GM12878 (cell line): ENCODE data around the gene OGFOD2. TPM values are rescaled to one million over a fixed set of nuclear protein-coding genes. Genes with fewer than 3 reads are reported as not detected.

Experiments used
- ATAC-seq: fragments of 200-7000 bp; cut with Tn5 transposase; 3 replicates; pipeline ENCODE4 v1.9.1; 2020; ENCODE audit warnings: mild to moderate bottlenecking, moderate library complexity
- BruUV-seq: library from RNA; stranded (reverse); fragments of 400-500 nt; replicated peaks from 2 replicates; lab custom pipeline; 2021; lab: Mats Ljungman, UMichigan
- CTCF ChIA-PET: fragments of 300-600 bp; sonication (Branson Sonifier 250); formaldehyde crosslinking; extraction: SDS; loops from one replicate; lab custom pipeline; 2021; ENCODE audit warnings: inconsistent platforms; lab: Yijun Ruan, JAX
- POLR2A ChIA-PET: fragments of 350-600 bp; formaldehyde crosslinking; extraction: SDS; loops from one replicate; lab custom pipeline; 2021; ENCODE audit warnings: inconsistent platforms; lab: Charles Lee
- RAD21 ChIA-PET: fragments of 300-600 bp; sonication (Branson Sonifier 250); formaldehyde crosslinking; loops from one replicate; lab custom pipeline; 2023; ENCODE audit warnings: antibody characterized with exemption; ENCODE audit not compliant: unreplicated experiment; lab: Charles Lee
- SMC1A ChIA-PET: fragments of 300-600 bp; sonication (Branson Sonifier 250); formaldehyde crosslinking; loops from one replicate; lab custom pipeline; 2023; ENCODE audit not compliant: unreplicated experiment, uncharacterized antibody; lab: Charles Lee
- DNase-seq: peaks from one replicate; pipeline ENCODE4 v3.0.0-alpha.2; 2011; ENCODE audit warnings: low read depth, low spot score
- FAIRE-seq: peaks from 3 replicates; lab custom pipeline; 2011; peaks lifted over from hg19 to GRCh38; lab: Jason Lieb, UNC
- H2AFZ ChIP-seq: 2 replicates; pipeline ENCODE4 v1.6.0; 2011; ENCODE audit warnings: low read depth, low read length, control low read depth; ENCODE audit not compliant: control insufficient read depth
- H3K27ac ChIP-seq: 2 replicates; pipeline ENCODE4 v1.5.1; 2011; ENCODE audit warnings: control low read depth; ENCODE audit not compliant: control insufficient read depth, insufficient read depth
- H3K27me3 ChIP-seq, 2 experiments: replicated peaks in 1 of 2; 2 replicates each; pipeline versions ENCODE4 v1.6.0 to v1.6.1; 2011; ENCODE audit warnings: low read length in 1 of 2; ENCODE audit not compliant: control insufficient read depth in 2 of 2, insufficient read depth in 2 of 2
- H3K36me3 ChIP-seq, 2 experiments: 2 replicates each; pipeline ENCODE4 v1.5.1; 2011; ENCODE audit warnings: low read length in 1 of 2; ENCODE audit not compliant: control insufficient read depth in 2 of 2, insufficient read depth in 2 of 2
- H3K4me1 ChIP-seq: 2 replicates; pipeline ENCODE4 v1.6.1; 2011; ENCODE audit warnings: mild to moderate bottlenecking, low read length, moderate library complexity, mixed read lengths; ENCODE audit not compliant: control insufficient read depth, insufficient read depth
- H3K4me2 ChIP-seq: 2 replicates; pipeline ENCODE4 v1.6.0; 2011; ENCODE audit warnings: control low read depth; ENCODE audit not compliant: control insufficient read depth, insufficient read depth
- H3K4me3 ChIP-seq: fragments of 200-600 bp; sonication (generic); 2 replicates; pipeline ENCODE4 v1.5.1; 2016
- H3K79me2 ChIP-seq: 2 replicates; pipeline ENCODE4 v1.6.0; 2011; ENCODE audit warnings: low read length; ENCODE audit not compliant: control insufficient read depth, insufficient read depth
- H3K9ac ChIP-seq: 2 replicates; pipeline ENCODE4 v1.8.0; 2011; ENCODE audit warnings: low read length, control low read depth, mixed read lengths; ENCODE audit not compliant: control insufficient read depth, insufficient read depth
- H3K9me3 ChIP-seq: replicated peaks from 3 replicates; pipeline ENCODE4 v1.5.1; 2011; ENCODE audit warnings: mild to moderate bottlenecking, low read length; ENCODE audit not compliant: control insufficient read depth, insufficient read depth
- H4K20me1 ChIP-seq: 2 replicates; pipeline ENCODE4 v1.6.0; 2011; ENCODE audit not compliant: control insufficient read depth, insufficient read depth
- ASH2L ChIP-seq: fragments of 300-600, 200-600 bp; sonication (generic); IDR thresholded peaks from 2 replicates; pipeline ENCODE4 v1.6.1; 2017; ENCODE audit warnings: low read depth, mild to moderate bottlenecking, borderline replicate concordance
- BCL11A ChIP-seq: IDR thresholded peaks from 2 replicates; pipeline ENCODE4 v1.6.1; 2011; ENCODE audit warnings: low read depth, low read length
- BMI1 ChIP-seq: fragments of 450-650 bp; IDR thresholded peaks from 2 replicates; pipeline ENCODE4 v1.6.1; 2016; ENCODE audit warnings: mild to moderate bottlenecking, moderate library complexity, borderline replicate concordance
- CREB1 ChIP-seq: IDR thresholded peaks from 2 replicates; pipeline ENCODE4 v1.6.1; 2012; ENCODE audit warnings: low read depth, mild to moderate bottlenecking, inconsistent platforms
- CUX1 ChIP-seq: IDR thresholded peaks from 2 replicates; pipeline ENCODE4 v1.6.1; 2012; ENCODE audit warnings: improper control_type of control experiment, low read depth, low read length; ENCODE audit not compliant: insufficient replicate concordance
- EZH2 ChIP-seq: IDR thresholded peaks from 2 replicates; pipeline ENCODE4 v1.6.1; 2012; ENCODE audit warnings: low read depth, mild to moderate bottlenecking, control low read depth, inconsistent platforms, low read length, borderline replicate concordance; ENCODE audit not compliant: control insufficient read depth
- HDAC2 ChIP-seq: fragments of 200-600 bp; sonication (generic); IDR thresholded peaks from 2 replicates; pipeline ENCODE4 v1.6.1; 2017
- IRF4 ChIP-seq: IDR thresholded peaks from 2 replicates; pipeline ENCODE4 v1.6.1; 2011; ENCODE audit warnings: low read depth, low read length
- MEF2B ChIP-seq: fragments of 450-650 bp; IDR thresholded peaks from 2 replicates; pipeline ENCODE4 v1.6.1; 2018; ENCODE audit warnings: mild to moderate bottlenecking, moderate library complexity; ENCODE audit not compliant: partially characterized antibody, poor library complexity, severe bottlenecking
- MXI1 ChIP-seq: fragments of 150-350 bp; IDR thresholded peaks from 2 replicates; pipeline ENCODE4 v1.6.1; 2011; ENCODE audit warnings: low read depth, mild to moderate bottlenecking, inconsistent platforms, low read length, improper control_type of control experiment
- NR2F1 ChIP-seq: fragments of 450-650 bp; conservative IDR thresholded peaks from 2 replicates; pipeline ENCODE4 v1.6.1; 2017; ENCODE audit warnings: mild to moderate bottlenecking
- POLR2A ChIP-seq: IDR thresholded peaks from 2 replicates; pipeline ENCODE4 v1.6.1; 2011; ENCODE audit warnings: low read depth, mild to moderate bottlenecking, low read length
- RUNX3 ChIP-seq: IDR thresholded peaks from 2 replicates; pipeline ENCODE4 v1.6.1; 2012; ENCODE audit warnings: low read length, inconsistent platforms
- ZNF24 ChIP-seq: fragments of 450-650 bp; IDR thresholded peaks from 2 replicates; pipeline ENCODE4 v1.6.1; 2017; ENCODE audit warnings: antibody characterized with exemption, mild to moderate bottlenecking
- ZNF384 ChIP-seq: IDR thresholded peaks from 2 replicates; pipeline ENCODE4 v1.6.1; 2012; ENCODE audit warnings: low read depth, mild to moderate bottlenecking, low read length, improper control_type of control experiment, borderline replicate concordance
- WGBS: methylation state at CpG from one replicate; pipeline ENCODE4 v1.1.6; 2016; ENCODE audit warnings: low lambda C conversion rate; ENCODE audit not compliant: insufficient replicate concordance, insufficient coverage; ENCODE audit errors: missing lambda C conversion rate; 5-methylcytosine and 5-hydroxymethylcytosine counted together
- in situ Hi-C: fragments of 300-500 bp; cut with MboI; formaldehyde crosslinking; loops from 9 replicates; pipeline ENCODE4 v1.14.3; 2018; ENCODE audit warnings: mixed read lengths
- intact Hi-C: fragments of 100-400 bp; cut with micrococcal nuclease; formaldehyde crosslinking; loops from one replicate; pipeline ENCODE4 v1.14.2; 2022; ENCODE audit not compliant: unreplicated experiment
- polyA plus RNA-seq, 11 experiments: library from polyadenylated mRNA; depleted of rRNA in 4 of 11; unstranded in 6 of 11; stranded (reverse) in 5 of 11; fragments of >200 nt; fragmentation: Nextera tagmentation in 4 of 11; fragmentation: Illumina TruSeq in 1 of 11; extraction: Ambion mirVana in 4 of 11; extraction: Trizol in 1 of 11; gene quantifications; 1 replicate in 1 of 11; 2 replicates in 10 of 11; pipeline versions ENCODE4 v1.2.1 to v1.2.3, GENCODE V29; 2011 to 2016; ENCODE audit warnings: inconsistent platforms in 2 of 11, missing spikeins in 2 of 11, low read depth in 1 of 11
- total RNA-seq, 4 experiments: library from RNA; depleted of rRNA in 3 of 4; stranded (reverse); fragments of >200 nt in 3 of 4; fragmentation: Illumina TruSeq in 1 of 4; extraction: Trizol in 1 of 4; gene quantifications; 2 replicates each; pipeline versions ENCODE4 v1.2.1 to v1.2.3, GENCODE V29; 2013 to 2021
- TF ChIP-seq, protein P1 (sequence below): IDR thresholded peaks from 2 replicates; pipeline ENCODE4 v1.6.1; 2011; ENCODE audit warnings: borderline replicate concordance, low read depth, mild to moderate bottlenecking, moderate library complexity, mixed read lengths, low read length; ENCODE audit not compliant: insufficient read depth; ENCODE audit errors: extremely low read length
- TF ChIP-seq, protein P2 (sequence below): IDR thresholded peaks from 2 replicates; pipeline ENCODE4 v1.6.1; 2012; ENCODE audit warnings: low read depth, low read length, improper control_type of control experiment

OGFOD2 gene
- total and polyA plus RNA-seq, 10 of the 15 experiments (the other 5 are each of a cell fraction or from before 2014, with no cell fraction given), result 0.93 to 29.2 (median 16.3) TPM

GRCh38 chr12:122964439-122965257, 10.4 kb upstream of the OGFOD2 start:
- Histone ChIP-seq H3K4me2 (no peak overlapping the region), H3K4me3 (no peak overlapping the region), H3K36me3 (no peaks in the 10 kb centered on the region), H2AFZ (no peak overlapping the region), H4K20me1 (peaks cover 3% of the 10 kb centered on the region), H3K9me3 (no peaks in the 10 kb centered on the region), H3K27me3 (no peaks in the 10 kb centered on the region), H3K9ac (no peak overlapping the region), H3K79me2 (no peaks in the 10 kb centered on the region), H3K27ac (no peak overlapping the region), H3K4me1 (peaks cover 4% of the 10 kb centered on the region; the same call in 1 of the 2 replicates)
- CTCF ChIA-PET, result interaction anchor here (0.7 to 1.4 kb wide), 2 partner anchors 11 to 171 kb away, joined by 3 read pairs; no protein-coding TSS in a partner anchor
- intact Hi-C loops (no loop called here), in situ Hi-C loops (no loop called here)
- DNase-seq (no peak), ATAC-seq (no peak), FAIRE-seq (no peak)
- SMC1A ChIA-PET, result interaction anchor here (0.6 to 1.7 kb wide), 3 partner anchors 10 to 104 kb away, joined by 3 to 7 read pairs (median 3); no protein-coding TSS in a partner anchor
- 46% methylated on average over 19 of the region's 19 CpGs for WGBS
- TF ChIP-seq ZNF24 (no peak), ASH2L (no peak), MXI1 (no peak), POLR2A (no peak), RUNX3 (no peak), BMI1 (no peak), MEF2B (no peak), IRF4 (no peak), CREB1 (no peak), HDAC2 (no peak), ZNF384 (no peak), BCL11A (no peak), NR2F1 (no peak), CUX1 (no peak), EZH2 (no peak)
- TF ChIP-seq, protein P1, sequence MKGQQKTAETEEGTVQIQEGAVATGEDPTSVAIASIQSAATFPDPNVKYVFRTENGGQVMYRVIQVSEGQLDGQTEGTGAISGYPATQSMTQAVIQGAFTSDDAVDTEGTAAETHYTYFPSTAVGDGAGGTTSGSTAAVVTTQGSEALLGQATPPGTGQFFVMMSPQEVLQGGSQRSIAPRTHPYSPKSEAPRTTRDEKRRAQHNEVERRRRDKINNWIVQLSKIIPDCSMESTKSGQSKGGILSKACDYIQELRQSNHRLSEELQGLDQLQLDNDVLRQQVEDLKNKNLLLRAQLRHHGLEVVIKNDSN, result no peak
- TF ChIP-seq, protein P2, sequence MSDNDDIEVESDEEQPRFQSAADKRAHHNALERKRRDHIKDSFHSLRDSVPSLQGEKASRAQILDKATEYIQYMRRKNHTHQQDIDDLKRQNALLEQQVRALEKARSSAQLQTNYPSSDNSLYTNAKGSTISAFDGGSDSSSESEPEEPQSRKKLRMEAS, result no peak
- RAD21 ChIA-PET, result interaction anchor here (0.9 to 1.0 kb wide), 2 partner anchors 84 to 117 kb away, joined by 3 read pairs; no protein-coding TSS in a partner anchor
- POLR2A ChIA-PET, result interaction anchor here (0.7 kb wide), 1 partner anchor 10 kb away, joined by 3 read pairs; no protein-coding TSS in a partner anchor
- no TSS peak for BruUV-seq
